ENCODE results near the gene SLC6A4. TPM values are rescaled to one million over a fixed set of nuclear protein-coding genes. Genes with fewer than 3 reads are reported as not detected.

SLC6A4 gene
- total and polyA plus RNA-seq, 2 donors (not counting 3 experiments of a cell fraction or from before 2014, with no cell fraction given): 0.25 TPM; not detected in 1

DNA sequence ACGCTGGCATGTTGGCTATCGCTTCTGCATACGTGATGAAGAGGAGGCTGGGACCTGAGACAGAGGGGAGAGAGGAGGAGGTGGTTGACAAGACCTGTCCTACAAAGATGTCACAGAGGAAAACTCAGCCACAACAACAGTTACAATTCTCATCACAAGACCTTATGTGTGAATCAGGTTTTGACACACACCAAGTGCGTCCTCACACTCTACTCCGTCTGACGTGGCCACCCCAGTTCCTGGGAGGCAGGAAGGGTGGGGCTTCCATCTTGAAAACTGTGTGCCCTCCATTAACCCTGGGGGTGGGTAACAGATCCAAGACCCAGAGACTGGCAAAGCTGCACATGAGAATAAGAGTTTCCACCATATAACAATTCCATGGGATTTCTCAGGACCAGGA is 24.1 kb downstream of the SLC6A4 start:
- H3K4me1 ChIP-seq (ENCODE audit: control insufficient read depth, extremely low read depth, insufficient read depth, low read length): no peaks in the 10 kb centered on the region
- H3K9me1 ChIP-seq (replicated peaks; ENCODE audit: control insufficient read depth, extremely low read depth, insufficient read depth, low read length): no peaks in the 10 kb centered on the region
- FAIRE-seq: no peak
- BruUV-seq (replicated peaks): no TSS peak
- H3K27me3 ChIP-seq (ENCODE audit: control insufficient read depth in 2 of 2, insufficient read depth in 2 of 2, low read length in 2 of 2): no peaks in the 10 kb centered on the region
- no peaks in the 10 kb centered on the region for H3K9me3 ChIP-seq (replicated peaks; ENCODE audit: control insufficient read depth, insufficient read depth, low read length)
- no peak overlapping the region for H2AFZ ChIP-seq (ENCODE audit: low read depth, low read length)
- no peak overlapping the region for H3K27ac ChIP-seq (ENCODE audit: insufficient read depth, low read depth, low read length)
- no peaks in the 10 kb centered on the region for H4K20me1 ChIP-seq (replicated peaks; ENCODE audit: control insufficient read depth, extremely low read depth, insufficient read depth, low read length)
- dilution Hi-C loops (cut with MboI; ENCODE audit: extremely low pct_ligation_motif_present, low sequenced_read_pairs): no loop called here
- DNase-seq (ENCODE audit: low read depth, low spot score): no peak
- TF ChIP-seq MYC (IDR thresholded peaks at IDR 0.05; ENCODE audit: low read depth, low read length) (no peak), EZH2 (IDR thresholded peaks at IDR 0.05; ENCODE audit: borderline replicate concordance, low read depth, low read length, severe bottlenecking) (no peak), POLR2AphosphoS5 (IDR thresholded peaks at IDR 0.05; ENCODE audit: insufficient read depth, low read depth, low read length) (no peak), FOS (IDR thresholded peaks at IDR 0.05; ENCODE audit: borderline replicate concordance, insufficient read depth, low read length) (no peak), MAX (IDR thresholded peaks at IDR 0.05; ENCODE audit: insufficient read depth, insufficient read length) (no peak), POLR2A (IDR thresholded peaks at IDR 0.05; ENCODE audit: low read depth, low read length) (no peak), JUN (IDR thresholded peaks at IDR 0.05; ENCODE audit: borderline replicate concordance, insufficient read depth, insufficient read length, low read depth) (no peak), GATA2 (IDR thresholded peaks at IDR 0.05; ENCODE audit: insufficient read depth, insufficient read length, low read depth, low read length) (no peak)
- TF ChIP-seq, protein P1, sequence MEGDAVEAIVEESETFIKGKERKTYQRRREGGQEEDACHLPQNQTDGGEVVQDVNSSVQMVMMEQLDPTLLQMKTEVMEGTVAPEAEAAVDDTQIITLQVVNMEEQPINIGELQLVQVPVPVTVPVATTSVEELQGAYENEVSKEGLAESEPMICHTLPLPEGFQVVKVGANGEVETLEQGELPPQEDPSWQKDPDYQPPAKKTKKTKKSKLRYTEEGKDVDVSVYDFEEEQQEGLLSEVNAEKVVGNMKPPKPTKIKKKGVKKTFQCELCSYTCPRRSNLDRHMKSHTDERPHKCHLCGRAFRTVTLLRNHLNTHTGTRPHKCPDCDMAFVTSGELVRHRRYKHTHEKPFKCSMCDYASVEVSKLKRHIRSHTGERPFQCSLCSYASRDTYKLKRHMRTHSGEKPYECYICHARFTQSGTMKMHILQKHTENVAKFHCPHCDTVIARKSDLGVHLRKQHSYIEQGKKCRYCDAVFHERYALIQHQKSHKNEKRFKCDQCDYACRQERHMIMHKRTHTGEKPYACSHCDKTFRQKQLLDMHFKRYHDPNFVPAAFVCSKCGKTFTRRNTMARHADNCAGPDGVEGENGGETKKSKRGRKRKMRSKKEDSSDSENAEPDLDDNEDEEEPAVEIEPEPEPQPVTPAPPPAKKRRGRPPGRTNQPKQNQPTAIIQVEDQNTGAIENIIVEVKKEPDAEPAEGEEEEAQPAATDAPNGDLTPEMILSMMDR (IDR thresholded peaks at IDR 0.05; ENCODE audit: extremely low read depth in 1 of 2, insufficient read depth in 1 of 2, low read depth in 1 of 2, low read length in 2 of 2): no peak
- ChIA-PET CTCF (no interaction called here), POLR2A (no interaction called here)
- no peak overlapping the region for H3K4me2 ChIP-seq (ENCODE audit: insufficient read depth, low read length)
- H3K4me3 ChIP-seq (replicated peaks in 1 of 3; ENCODE audit: insufficient read depth in 1 of 3, low read depth in 1 of 3, low read length in 3 of 3): no peak overlapping the region
- H3K36me3 ChIP-seq (ENCODE audit: control insufficient read depth in 2 of 2, extremely low read depth in 1 of 2, insufficient read depth in 2 of 2, low read length in 2 of 2): no peaks in the 10 kb centered on the region
- no peaks in the 10 kb centered on the region for H3K79me2 ChIP-seq (ENCODE audit: control insufficient read depth, insufficient read depth, low read length)
- no peak overlapping the region for H3K9ac ChIP-seq (replicated peaks; ENCODE audit: extremely low read depth, insufficient read depth, low read length)
- intact Hi-C loops (cut with micrococcal nuclease): no loop called here
